GM21423 (cell line): ENCODE results near the gene C6orf15.
"Not testable (repeated sequence)": the region's sequence is repeated elsewhere in the genome, so short reads cannot be mapped to it uniquely, and the experiment has no call there.

Source experiments
- ATAC-seq: cut with Tn5 transposase; IDR thresholded peaks from one replicate; pipeline ENCODE4 v1.9.1; 2021; ENCODE audit warnings: mild to moderate bottlenecking, moderate library complexity; ENCODE audit not compliant: unreplicated experiment

C6orf15 gene

DNA sequence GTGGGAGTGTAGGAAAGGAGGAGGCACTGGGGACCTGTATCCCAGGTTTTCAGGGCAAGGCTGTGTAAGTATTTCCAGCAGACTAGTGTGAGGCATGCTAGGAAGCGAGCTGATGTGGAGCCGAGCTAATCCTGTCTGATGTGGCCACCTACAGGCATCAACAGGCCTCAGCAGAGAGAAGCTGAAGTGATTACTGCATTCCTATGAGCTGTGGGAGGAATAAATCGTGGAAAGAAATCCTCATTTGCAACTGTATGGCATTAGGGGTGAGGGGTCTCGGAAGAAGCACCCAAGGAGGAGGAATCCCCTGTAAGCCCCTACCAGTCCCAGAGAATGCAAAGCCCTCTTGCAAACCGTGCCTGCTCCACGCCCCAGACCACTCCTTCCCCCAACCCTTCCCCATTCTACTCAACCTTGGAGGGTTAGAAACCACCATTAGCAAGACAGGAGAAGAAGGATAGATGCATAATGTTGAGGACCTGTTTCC, 41.6 kb downstream of the C6orf15 start:
- ATAC-seq: no peak

DNA sequence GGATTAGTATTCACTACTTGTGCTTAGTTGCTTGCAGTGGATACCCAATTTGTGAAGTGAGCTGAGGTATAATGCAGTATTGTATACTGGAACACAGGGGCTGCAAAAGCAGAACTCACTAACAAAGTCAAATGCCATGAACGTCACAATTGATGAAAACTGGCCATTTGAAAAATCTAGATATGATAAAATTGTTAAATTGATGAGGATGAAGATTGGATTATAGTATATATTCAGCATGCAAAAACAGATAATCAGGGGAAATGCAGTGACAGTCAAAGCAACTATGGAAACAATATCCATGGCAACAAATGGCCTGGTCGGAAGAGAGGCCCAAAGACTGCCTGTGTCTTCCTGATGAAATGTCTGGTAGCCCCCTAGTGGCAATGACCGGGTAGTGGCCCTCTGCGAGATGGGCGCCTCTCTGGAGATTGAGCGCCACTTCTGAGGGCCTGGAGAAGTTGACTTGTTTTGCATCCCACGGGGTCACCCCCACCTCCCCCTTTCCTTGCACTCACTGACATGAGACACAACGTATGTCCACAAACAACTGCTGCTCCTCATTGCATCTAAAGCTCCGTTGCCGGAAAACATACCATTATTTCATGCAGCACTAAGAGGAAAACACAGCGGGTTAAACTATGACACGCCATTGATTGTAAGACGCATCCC, 43.6 kb downstream of the C6orf15 start:
- no peak for ATAC-seq

DNA sequence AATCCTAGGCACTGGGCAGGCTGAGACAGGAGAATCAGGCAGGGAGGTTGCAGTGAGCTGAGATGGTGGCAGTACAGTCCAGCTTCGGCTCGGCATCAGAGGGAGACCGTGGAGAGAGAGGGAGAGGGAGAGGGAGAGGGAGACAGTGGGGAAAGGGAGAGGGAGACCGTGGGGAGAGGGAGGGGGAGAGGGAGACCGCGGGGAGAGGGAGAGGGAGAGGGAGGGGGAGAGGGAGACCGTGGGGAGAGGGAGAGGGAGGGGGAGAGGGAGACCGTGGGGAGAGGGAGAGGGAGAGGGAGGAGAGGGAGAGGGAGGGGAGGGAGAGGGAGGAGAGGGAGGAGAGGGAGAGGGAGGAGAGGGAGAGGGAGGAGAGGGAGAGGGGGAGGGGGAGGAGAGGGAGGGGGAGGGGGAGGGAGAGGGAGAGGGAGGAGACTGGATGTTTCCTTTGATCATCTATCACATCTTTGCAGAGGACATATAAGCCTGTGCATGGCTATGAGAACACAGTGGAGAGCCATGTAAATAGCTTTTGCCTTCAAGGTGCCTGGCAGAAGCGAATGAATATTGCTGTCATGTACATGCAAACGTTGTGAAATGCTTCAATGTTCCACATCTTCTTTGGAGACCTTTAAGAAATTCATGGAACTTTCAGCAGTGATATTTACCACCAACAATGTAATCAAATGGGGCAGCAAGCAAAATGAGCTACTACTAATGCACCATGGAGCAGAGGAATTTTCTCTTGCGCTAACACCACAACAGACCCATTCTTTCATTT, 44.3 kb downstream of the C6orf15 start:
- not testable (repeated sequence) for ATAC-seq

DNA sequence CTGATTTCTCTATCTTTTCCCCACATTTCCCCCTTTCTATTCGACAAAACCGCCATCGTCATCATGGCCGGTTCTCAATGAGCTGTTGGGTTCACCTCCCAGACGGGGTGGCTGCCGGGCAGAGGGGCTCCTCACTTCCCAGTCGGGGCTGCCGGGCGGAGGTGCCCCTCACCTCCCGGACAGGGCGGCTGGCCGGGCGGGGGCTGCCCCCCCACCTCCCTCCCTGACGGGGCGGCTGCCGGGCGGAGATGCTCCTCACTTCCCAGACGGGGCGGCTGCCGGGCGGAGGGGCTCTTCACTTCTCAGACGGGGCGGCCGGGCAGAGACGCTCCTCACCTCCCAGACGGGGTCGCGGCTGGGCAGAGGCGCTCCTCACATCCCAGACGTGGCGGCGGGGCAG, 45.3 kb downstream of the C6orf15 start:
- ATAC-seq: not testable (repeated sequence)

DNA sequence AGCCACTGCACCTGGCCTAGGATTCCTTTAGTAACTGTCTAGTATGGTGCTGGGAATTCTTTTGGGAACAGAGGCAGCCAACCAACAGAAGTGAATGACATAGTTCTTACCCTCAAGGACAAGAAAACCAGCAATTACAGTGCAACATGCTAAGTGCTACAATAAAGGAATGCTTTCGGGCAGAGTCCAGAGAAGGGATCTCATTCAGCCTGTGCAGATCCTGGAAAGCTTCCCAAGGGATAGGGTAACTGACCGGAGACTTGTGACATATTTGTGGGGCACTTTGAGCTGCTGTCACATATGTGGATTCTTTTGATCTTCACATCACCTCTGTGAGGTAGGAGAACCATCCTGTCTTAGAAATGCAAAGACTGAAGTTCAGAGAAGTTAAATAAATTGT, 46.8 kb downstream of the C6orf15 start:
- no peak for ATAC-seq

DNA sequence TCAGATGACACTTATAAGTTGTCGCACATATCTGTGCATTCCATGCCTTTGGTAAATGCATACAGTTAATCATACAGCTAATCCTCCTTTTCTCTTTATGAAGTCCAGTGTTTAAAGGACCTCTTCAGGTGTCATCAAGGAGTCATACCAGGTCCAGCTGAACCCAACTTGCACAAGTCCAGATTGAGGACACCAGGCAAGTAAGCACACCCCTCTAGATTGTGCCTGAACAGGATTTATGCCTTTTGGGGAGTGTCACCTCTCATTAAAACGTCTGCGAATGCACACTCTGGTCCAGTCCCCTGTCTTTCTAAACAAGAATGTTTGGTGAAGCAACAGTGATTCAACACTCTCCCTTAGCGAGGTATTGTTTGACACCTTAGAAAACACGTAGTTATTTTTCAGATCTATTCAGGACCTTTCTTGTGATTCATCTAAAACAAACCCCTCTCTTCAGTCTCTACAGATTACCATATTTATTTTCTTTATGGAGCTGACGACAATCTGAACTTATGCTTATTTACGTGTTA, 48.4 kb downstream of the C6orf15 start:
- ATAC-seq: no peak
